ENCODE measurements around the gene PSMC5. TPM values are rescaled to one million over a fixed set of nuclear protein-coding genes. Genes with fewer than 3 reads are reported as not detected.
"Not testable (repeated sequence)": the region's sequence is repeated elsewhere in the genome, so short reads cannot be mapped to it uniquely, and the experiment has no call there.

The PSMC5 gene
- total and polyA plus RNA-seq, 2 experiments from 2014 or later, result 93.1 to 199 TPM

- TF ChIP-seq ZNF462 (CRISPR knock-in tag; IDR thresholded peaks at IDR 0.05), result no peak
- TF ChIP-seq, protein P1, sequence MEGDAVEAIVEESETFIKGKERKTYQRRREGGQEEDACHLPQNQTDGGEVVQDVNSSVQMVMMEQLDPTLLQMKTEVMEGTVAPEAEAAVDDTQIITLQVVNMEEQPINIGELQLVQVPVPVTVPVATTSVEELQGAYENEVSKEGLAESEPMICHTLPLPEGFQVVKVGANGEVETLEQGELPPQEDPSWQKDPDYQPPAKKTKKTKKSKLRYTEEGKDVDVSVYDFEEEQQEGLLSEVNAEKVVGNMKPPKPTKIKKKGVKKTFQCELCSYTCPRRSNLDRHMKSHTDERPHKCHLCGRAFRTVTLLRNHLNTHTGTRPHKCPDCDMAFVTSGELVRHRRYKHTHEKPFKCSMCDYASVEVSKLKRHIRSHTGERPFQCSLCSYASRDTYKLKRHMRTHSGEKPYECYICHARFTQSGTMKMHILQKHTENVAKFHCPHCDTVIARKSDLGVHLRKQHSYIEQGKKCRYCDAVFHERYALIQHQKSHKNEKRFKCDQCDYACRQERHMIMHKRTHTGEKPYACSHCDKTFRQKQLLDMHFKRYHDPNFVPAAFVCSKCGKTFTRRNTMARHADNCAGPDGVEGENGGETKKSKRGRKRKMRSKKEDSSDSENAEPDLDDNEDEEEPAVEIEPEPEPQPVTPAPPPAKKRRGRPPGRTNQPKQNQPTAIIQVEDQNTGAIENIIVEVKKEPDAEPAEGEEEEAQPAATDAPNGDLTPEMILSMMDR (conservative IDR thresholded peaks at IDR 0.05; ENCODE audit: low read depth in 2 of 2), result no peak
- peak; percentile 84 for TF ChIP-seq CREB1 (CRISPR knock-in tag; IDR thresholded peaks at IDR 0.05; ENCODE audit: low read depth)
- TF ChIP-seq JUNB (IDR thresholded peaks at IDR 0.05; ENCODE audit: unreplicated experiment), result no peak
- peak; percentile 29; the same call in 1 of the 2 replicates for TF ChIP-seq ZNF331 (CRISPR knock-in tag; IDR thresholded peaks at IDR 0.05; ENCODE audit: low read depth)
- no peak for TF ChIP-seq EZH2 (IDR thresholded peaks at IDR 0.05; ENCODE audit: low read depth, unreplicated experiment)
Measured at GRCh38 chr17:63842540-63843386, 15.5 kb downstream of the PSMC5 start, which contains the start of gene SMARCD2 (continued).

- peak overlapping the region; percentile 94 for H3K4me3 ChIP-seq
- peaks cover 38% of the 10 kb centered on the region for H3K27me3 ChIP-seq (ENCODE audit: insufficient read depth)
- H3K27ac ChIP-seq (ENCODE audit: low read depth), result peak overlapping the region; percentile 79; the same call in 1 of the 2 replicates
- peak overlapping the region; percentile 94 for H2AFZ ChIP-seq
- not testable (repeated sequence) for H3K9me3 Mint-ChIP-seq; H3K36me3 Mint-ChIP-seq (ENCODE audit: low read depth); H3K36me3 ChIP-seq (ENCODE audit: insufficient read depth); ATAC-seq; H3K9me2 ChIP-seq (ENCODE audit: insufficient read depth); DNase-seq (ENCODE audit: low spot score); H4K20me1 ChIP-seq (replicated peaks; ENCODE audit: insufficient read depth)
- Mint-ChIP-seq H3K4me3 (peak overlapping the region; percentile 85), H3K27ac (peak overlapping the region; percentile 80), H3K27me3 (ENCODE audit: insufficient read depth, low read depth, poor library complexity) (peaks cover 21% of the 10 kb centered on the region), H3K4me1 (peaks cover 32% of the 10 kb centered on the region)
- peaks cover 24% of the 10 kb centered on the region for H3K4me1 ChIP-seq (ENCODE audit: insufficient read depth)
- peaks cover 15% of the 10 kb centered on the region; the same call in 1 of the 2 replicates for H3F3A ChIP-seq (replicated peaks; ENCODE audit: low read depth)
- peaks cover 29% of the 10 kb centered on the region for H3K79me2 ChIP-seq (replicated peaks; ENCODE audit: insufficient read depth)
- H3K4me2 ChIP-seq, result peak overlapping the region; percentile 71
Measured at GRCh38 chr17:63843387-63843888, 16.2 kb downstream of the PSMC5 start.
